K562 (cell line): ENCODE data around the gene SCARF2. TPM values are rescaled to one million over a fixed set of nuclear protein-coding genes. Genes with fewer than 3 reads are reported as not detected.

Experiments used
- CBFA2T2 ChIP-seq: fragments of 450-650 bp; conservative IDR thresholded peaks from 2 replicates; pipeline ENCODE4 v1.6.1; 2017; ENCODE audit warnings: mild to moderate bottlenecking
- ZFPM2 ChIP-seq: fragments of 250-450 bp; sonication (Bioruptor Pico); IDR thresholded peaks from 2 replicates; pipeline ENCODE4 v1.5.1; 2022; ENCODE audit warnings: mild to moderate bottlenecking
- polyA plus RNA-seq, 8 experiments: library from polyadenylated mRNA; depleted of rRNA in 4 of 8; stranded (reverse) in 5 of 8; unstranded in 3 of 8; fragments of >200 nt; fragmentation: Nextera tagmentation in 2 of 8; fragmentation: Illumina TruSeq in 1 of 8; extraction: Ambion mirVana in 2 of 8; extraction: Trizol in 1 of 8; gene quantifications; 2 replicates each; pipeline versions ENCODE4 v1.2.1 to v1.2.3, GENCODE V29; 2011 to 2014; ENCODE audit warnings: inconsistent platforms in 1 of 8, missing spikeins in 1 of 8
- total RNA-seq, 7 experiments: library from RNA; depleted of rRNA in 6 of 7; stranded (reverse); fragments of >200 nt in 6 of 7; fragmentation: Illumina TruSeq in 2 of 7; extraction: Trizol in 2 of 7; gene quantifications; 2 replicates each; pipeline versions ENCODE4 v1.2.1 to v1.2.3, GENCODE V29; 2011 to 2021; ENCODE audit warnings: low replicate concordance in 1 of 7
- TF ChIP-seq, protein P1 (sequence below): sonication (generic); formaldehyde crosslinking; IDR thresholded peaks from 2 replicates; pipeline ENCODE4 v1.8.1; 2023; ENCODE audit warnings: missing genetic modification reagents, mild to moderate bottlenecking, borderline replicate concordance
- TF ChIP-seq, protein P2 (sequence below): sonication (generic); formaldehyde crosslinking; IDR thresholded peaks from 2 replicates; pipeline ENCODE4 v1.8.0; 2022; ENCODE audit warnings: missing genetic modification reagents, mild to moderate bottlenecking, borderline replicate concordance

SCARF2 gene
- total and polyA plus RNA-seq, 9 of the 15 experiments (the other 6 are each of a cell fraction or from before 2014, with no cell fraction given), result 0.06 to 0.32 (median 0.21) TPM; not detected in 5

DNA sequence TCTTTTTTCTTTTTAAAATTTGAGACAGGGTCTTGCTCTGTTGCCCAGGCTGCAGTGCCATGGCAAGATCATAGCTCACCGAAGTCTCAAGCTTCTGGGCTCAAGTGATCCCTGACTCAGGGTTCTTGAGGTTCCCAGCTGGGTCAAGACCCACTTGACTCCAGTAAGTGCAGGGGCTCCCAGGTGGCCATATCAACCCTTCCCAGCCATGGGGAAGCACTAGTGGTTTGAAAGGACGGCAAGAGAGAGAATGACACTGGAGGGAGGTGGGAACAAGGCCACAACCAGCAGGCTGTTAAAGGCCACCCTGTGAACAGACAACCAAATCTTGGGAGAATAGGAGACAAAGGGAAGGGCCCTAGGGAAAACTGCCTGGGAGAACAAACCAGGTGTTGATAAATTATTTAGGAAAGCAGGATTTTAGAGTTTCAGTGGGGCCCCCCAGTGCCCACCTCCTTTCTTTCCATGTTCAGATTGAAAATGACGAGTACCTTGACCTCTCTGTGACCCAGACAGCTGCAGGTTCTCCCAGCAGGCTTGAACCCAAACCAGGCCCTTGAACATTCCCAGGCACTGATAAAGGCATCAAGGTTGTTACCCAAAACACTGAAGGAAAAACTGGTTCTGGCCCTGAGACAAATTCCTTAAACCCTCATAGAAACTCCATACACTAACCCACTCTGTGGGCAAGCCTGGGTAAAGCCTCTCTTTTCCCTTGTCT, 29.2 kb upstream of the SCARF2 start (continued):
- TF ChIP-seq, protein P1, sequence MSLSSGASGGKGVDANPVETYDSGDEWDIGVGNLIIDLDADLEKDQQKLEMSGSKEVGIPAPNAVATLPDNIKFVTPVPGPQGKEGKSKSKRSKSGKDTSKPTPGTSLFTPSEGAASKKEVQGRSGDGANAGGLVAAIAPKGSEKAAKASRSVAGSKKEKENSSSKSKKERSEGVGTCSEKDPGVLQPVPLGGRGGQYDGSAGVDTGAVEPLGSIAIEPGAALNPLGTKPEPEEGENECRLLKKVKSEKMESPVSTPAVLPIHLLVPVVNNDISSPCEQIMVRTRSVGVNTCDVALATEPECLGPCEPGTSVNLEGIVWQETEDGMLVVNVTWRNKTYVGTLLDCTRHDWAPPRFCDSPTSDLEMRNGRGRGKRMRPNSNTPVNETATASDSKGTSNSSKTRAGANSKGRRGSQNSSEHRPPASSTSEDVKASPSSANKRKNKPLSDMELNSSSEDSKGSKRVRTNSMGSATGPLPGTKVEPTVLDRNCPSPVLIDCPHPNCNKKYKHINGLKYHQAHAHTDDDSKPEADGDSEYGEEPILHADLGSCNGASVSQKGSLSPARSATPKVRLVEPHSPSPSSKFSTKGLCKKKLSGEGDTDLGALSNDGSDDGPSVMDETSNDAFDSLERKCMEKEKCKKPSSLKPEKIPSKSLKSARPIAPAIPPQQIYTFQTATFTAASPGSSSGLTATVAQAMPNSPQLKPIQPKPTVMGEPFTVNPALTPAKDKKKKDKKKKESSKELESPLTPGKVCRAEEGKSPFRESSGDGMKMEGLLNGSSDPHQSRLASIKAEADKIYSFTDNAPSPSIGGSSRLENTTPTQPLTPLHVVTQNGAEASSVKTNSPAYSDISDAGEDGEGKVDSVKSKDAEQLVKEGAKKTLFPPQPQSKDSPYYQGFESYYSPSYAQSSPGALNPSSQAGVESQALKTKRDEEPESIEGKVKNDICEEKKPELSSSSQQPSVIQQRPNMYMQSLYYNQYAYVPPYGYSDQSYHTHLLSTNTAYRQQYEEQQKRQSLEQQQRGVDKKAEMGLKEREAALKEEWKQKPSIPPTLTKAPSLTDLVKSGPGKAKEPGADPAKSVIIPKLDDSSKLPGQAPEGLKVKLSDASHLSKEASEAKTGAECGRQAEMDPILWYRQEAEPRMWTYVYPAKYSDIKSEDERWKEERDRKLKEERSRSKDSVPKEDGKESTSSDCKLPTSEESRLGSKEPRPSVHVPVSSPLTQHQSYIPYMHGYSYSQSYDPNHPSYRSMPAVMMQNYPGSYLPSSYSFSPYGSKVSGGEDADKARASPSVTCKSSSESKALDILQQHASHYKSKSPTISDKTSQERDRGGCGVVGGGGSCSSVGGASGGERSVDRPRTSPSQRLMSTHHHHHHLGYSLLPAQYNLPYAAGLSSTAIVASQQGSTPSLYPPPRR (CRISPR knock-in tag), result no peak
- TF ChIP-seq CBFA2T2 (no peak; the same call in 1 of the 2 replicates), ZFPM2 (0 out of 2 replicates have a peak, but pooled peaks have one; percentile 84)
- TF ChIP-seq, protein P2, sequence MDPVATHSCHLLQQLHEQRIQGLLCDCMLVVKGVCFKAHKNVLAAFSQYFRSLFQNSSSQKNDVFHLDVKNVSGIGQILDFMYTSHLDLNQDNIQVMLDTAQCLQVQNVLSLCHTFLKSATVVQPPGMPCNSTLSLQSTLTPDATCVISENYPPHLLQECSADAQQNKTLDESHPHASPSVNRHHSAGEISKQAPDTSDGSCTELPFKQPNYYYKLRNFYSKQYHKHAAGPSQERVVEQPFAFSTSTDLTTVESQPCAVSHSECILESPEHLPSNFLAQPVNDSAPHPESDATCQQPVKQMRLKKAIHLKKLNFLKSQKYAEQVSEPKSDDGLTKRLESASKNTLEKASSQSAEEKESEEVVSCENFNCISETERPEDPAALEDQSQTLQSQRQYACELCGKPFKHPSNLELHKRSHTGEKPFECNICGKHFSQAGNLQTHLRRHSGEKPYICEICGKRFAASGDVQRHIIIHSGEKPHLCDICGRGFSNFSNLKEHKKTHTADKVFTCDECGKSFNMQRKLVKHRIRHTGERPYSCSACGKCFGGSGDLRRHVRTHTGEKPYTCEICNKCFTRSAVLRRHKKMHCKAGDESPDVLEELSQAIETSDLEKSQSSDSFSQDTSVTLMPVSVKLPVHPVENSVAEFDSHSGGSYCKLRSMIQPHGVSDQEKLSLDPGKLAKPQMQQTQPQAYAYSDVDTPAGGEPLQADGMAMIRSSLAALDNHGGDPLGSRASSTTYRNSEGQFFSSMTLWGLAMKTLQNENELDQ (CRISPR knock-in tag), result 0 out of 2 replicates have a peak, but pooled peaks have one; percentile 44
